Measurements from ENCODE around the gene CXCL9.

- TF ChIP-seq POLR2A (IDR thresholded peaks at IDR 0.05) (no peak), CTCF (IDR thresholded peaks at IDR 0.05) (no peak)
Measured at GRCh38 chr4:76003035-76003434, 4.3 kb downstream of the CXCL9 start.
